ENCODE data around the gene NHLH2. TPM values are rescaled to one million over a fixed set of nuclear protein-coding genes. Genes with fewer than 3 reads are reported as not detected.

NHLH2 gene
- total RNA-seq, 1 experiment from 2014 or later = not detected

DNA sequence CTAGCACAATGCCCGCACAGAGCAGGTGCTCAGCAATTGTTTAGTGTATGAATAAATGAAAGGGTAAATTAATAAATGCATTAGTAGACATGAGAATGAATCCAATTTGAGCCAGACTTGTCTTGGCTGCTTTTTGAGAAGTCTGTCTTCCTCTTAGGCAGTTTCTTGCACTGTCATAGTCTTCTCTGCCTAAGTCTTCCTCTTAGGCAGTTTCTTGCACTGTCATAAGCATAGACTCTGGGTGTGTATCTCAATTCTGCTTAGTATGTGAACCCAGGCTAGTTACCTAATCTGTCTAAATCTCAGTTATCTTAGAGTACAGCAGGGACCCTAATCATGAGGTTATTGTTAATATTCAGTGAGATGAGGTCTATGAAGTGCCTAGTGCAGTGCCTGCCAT lies 27.2 kb downstream of the NHLH2 start:
- no peak for TF ChIP-seq TCF7L2 (IDR thresholded peaks at IDR 0.05; ENCODE audit: low read depth, low read length)
- no peak for TF ChIP-seq SIN3A (IDR thresholded peaks at IDR 0.05; ENCODE audit: borderline replicate concordance, insufficient read depth, low read depth, low read length)
- TF ChIP-seq, protein P1, sequence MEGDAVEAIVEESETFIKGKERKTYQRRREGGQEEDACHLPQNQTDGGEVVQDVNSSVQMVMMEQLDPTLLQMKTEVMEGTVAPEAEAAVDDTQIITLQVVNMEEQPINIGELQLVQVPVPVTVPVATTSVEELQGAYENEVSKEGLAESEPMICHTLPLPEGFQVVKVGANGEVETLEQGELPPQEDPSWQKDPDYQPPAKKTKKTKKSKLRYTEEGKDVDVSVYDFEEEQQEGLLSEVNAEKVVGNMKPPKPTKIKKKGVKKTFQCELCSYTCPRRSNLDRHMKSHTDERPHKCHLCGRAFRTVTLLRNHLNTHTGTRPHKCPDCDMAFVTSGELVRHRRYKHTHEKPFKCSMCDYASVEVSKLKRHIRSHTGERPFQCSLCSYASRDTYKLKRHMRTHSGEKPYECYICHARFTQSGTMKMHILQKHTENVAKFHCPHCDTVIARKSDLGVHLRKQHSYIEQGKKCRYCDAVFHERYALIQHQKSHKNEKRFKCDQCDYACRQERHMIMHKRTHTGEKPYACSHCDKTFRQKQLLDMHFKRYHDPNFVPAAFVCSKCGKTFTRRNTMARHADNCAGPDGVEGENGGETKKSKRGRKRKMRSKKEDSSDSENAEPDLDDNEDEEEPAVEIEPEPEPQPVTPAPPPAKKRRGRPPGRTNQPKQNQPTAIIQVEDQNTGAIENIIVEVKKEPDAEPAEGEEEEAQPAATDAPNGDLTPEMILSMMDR (IDR thresholded peaks at IDR 0.05) = no peak
- TF ChIP-seq POLR2AphosphoS5 (IDR thresholded peaks at IDR 0.05; ENCODE audit: low read depth, low read length) = no peak
- TF ChIP-seq, protein P2, sequence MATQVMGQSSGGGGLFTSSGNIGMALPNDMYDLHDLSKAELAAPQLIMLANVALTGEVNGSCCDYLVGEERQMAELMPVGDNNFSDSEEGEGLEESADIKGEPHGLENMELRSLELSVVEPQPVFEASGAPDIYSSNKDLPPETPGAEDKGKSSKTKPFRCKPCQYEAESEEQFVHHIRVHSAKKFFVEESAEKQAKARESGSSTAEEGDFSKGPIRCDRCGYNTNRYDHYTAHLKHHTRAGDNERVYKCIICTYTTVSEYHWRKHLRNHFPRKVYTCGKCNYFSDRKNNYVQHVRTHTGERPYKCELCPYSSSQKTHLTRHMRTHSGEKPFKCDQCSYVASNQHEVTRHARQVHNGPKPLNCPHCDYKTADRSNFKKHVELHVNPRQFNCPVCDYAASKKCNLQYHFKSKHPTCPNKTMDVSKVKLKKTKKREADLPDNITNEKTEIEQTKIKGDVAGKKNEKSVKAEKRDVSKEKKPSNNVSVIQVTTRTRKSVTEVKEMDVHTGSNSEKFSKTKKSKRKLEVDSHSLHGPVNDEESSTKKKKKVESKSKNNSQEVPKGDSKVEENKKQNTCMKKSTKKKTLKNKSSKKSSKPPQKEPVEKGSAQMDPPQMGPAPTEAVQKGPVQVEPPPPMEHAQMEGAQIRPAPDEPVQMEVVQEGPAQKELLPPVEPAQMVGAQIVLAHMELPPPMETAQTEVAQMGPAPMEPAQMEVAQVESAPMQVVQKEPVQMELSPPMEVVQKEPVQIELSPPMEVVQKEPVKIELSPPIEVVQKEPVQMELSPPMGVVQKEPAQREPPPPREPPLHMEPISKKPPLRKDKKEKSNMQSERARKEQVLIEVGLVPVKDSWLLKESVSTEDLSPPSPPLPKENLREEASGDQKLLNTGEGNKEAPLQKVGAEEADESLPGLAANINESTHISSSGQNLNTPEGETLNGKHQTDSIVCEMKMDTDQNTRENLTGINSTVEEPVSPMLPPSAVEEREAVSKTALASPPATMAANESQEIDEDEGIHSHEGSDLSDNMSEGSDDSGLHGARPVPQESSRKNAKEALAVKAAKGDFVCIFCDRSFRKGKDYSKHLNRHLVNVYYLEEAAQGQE (IDR thresholded peaks at IDR 0.05; ENCODE audit: insufficient read depth in 1 of 2, low read depth in 2 of 2, low read length in 1 of 2) = no peak
- Histone ChIP-seq H3K27ac (ENCODE audit: low read length) (no peak overlapping the region), H3K4me1 (ENCODE audit: control insufficient read depth, insufficient read depth, low read length) (no peaks in the 10 kb centered on the region), H3K27me3 (ENCODE audit: control insufficient read depth, insufficient read depth, low read length) (no peaks in the 10 kb centered on the region; the same call in 1 of the 2 replicates), H3K4me3 (ENCODE audit: low read depth in 2 of 2, low read length in 2 of 2) (no peak overlapping the region), H3K9me3 (ENCODE audit: control insufficient read depth, insufficient read depth, low read depth, low read length) (no peaks in the 10 kb centered on the region), H3K36me3 (ENCODE audit: control insufficient read depth, insufficient read depth, low read length) (no peaks in the 10 kb centered on the region)
- intact Hi-C loops (cut with micrococcal nuclease; ENCODE audit: unreplicated experiment) (no loop called here), in situ Hi-C loops (cut with HindIII; ENCODE audit: low pct_unique_long_range_greater_than_20kb, low sequenced_read_pairs) (no loop called here)
- ATAC-seq (no peak), DNase-seq (ENCODE audit: low read depth, low spot score) (no peak)
- no TSS peak for BruUV-seq (replicated peaks)
- ChIA-PET POLR2A (no interaction called here), CTCF (no interaction called here)

DNA sequence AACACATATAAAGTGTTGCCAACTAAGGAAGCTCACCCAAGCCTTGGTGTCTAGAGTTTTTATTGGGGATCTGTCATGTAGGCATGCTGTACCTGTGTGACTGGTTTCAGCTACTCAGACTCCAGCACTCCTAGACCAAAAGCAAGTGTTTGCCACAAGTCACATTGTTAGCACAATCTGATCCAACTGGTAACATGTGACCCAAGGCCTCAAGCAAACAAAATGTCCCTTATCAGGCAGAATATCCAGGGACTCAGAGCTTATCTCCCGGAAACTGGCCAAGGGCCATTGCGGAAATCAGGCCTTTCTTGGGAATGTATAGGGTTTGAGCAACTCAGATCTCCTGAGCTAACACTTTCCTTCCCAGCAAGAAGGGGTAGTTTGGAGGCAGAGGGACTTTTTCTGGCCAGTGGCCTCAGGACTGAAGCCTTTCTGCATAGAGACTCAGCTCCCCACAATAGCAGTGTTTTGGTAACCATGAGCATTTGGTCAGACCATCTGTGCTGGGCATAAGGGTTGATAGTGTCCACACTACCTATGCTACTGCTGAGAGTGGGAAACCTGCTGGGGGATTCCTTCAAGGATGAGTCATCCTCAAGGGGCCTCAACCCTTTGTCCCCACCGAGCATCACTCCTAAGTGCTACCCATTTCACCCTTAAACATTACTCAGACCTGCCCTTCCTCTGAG lies 29.6 kb downstream of the NHLH2 start:
- Histone ChIP-seq H3K4me3 (ENCODE audit: low read depth in 2 of 2, low read length in 2 of 2) (no peak overlapping the region), H3K9me3 (ENCODE audit: control insufficient read depth, insufficient read depth, low read depth, low read length) (no peaks in the 10 kb centered on the region), H3K36me3 (ENCODE audit: control insufficient read depth, insufficient read depth, low read length) (no peaks in the 10 kb centered on the region), H3K27me3 (ENCODE audit: control insufficient read depth, insufficient read depth, low read length) (no peaks in the 10 kb centered on the region; the same call in 1 of the 2 replicates), H3K4me1 (ENCODE audit: control insufficient read depth, insufficient read depth, low read length) (no peaks in the 10 kb centered on the region), H3K27ac (ENCODE audit: low read length) (no peak overlapping the region)
- no peak for ATAC-seq
- CTCF ChIA-PET = no interaction called here
- intact Hi-C loops (cut with micrococcal nuclease; ENCODE audit: unreplicated experiment) (no loop called here), in situ Hi-C loops (cut with HindIII; ENCODE audit: low pct_unique_long_range_greater_than_20kb, low sequenced_read_pairs) (no loop called here)
- no peak for DNase-seq (ENCODE audit: low read depth, low spot score)
- no TSS peak for BruUV-seq (replicated peaks)
- POLR2A ChIA-PET = no interaction called here
- TF ChIP-seq, protein P1 (IDR thresholded peaks at IDR 0.05) = no peak
- TF ChIP-seq POLR2AphosphoS5 (IDR thresholded peaks at IDR 0.05; ENCODE audit: low read depth, low read length) (no peak), TCF7L2 (IDR thresholded peaks at IDR 0.05; ENCODE audit: low read depth, low read length) (no peak)
- TF ChIP-seq, protein P2 (IDR thresholded peaks at IDR 0.05; ENCODE audit: insufficient read depth in 1 of 2, low read depth in 2 of 2, low read length in 1 of 2) = no peak
